ENCODE measurements around the gene CPO. TPM values are rescaled to one million over a fixed set of nuclear protein-coding genes. Genes with fewer than 3 reads are reported as not detected.

CPO gene
- total RNA-seq, 1 donor from 2014 or later = not detected

GRCh38 chr2:206981739-206982340 is 42.5 kb downstream of the CPO start:
- peak; percentile 93 for TF ChIP-seq CTCF (conservative IDR thresholded peaks at IDR 0.05; ENCODE audit: low read depth, low read length)
- peak; percentile 10 for DNase-seq (ENCODE audit: low read depth)
- no peak overlapping the region for H3K4me3 ChIP-seq (ENCODE audit: low read depth, low read length)

GRCh38 chr2:206982360-206982955 is 43.1 kb downstream of the CPO start:
- no peak overlapping the region for H3K4me3 ChIP-seq (ENCODE audit: low read depth, low read length)
- no peak for DNase-seq (ENCODE audit: low read depth)
- no peak for TF ChIP-seq CTCF (conservative IDR thresholded peaks at IDR 0.05; ENCODE audit: low read depth, low read length)

- DNase-seq (ENCODE audit: low read depth) = no peak
- TF ChIP-seq CTCF (conservative IDR thresholded peaks at IDR 0.05; ENCODE audit: low read depth, low read length) = no peak
- H3K4me3 ChIP-seq (ENCODE audit: low read depth, low read length) = no peak overlapping the region
Measured at GRCh38 chr2:206983161-206983859, 44.0 kb downstream of the CPO start.

- no peak for TF ChIP-seq CTCF (conservative IDR thresholded peaks at IDR 0.05; ENCODE audit: low read depth, low read length)
- DNase-seq (ENCODE audit: low read depth) = no peak
- H3K4me3 ChIP-seq (ENCODE audit: low read depth, low read length) = no peak overlapping the region
Measured at GRCh38 chr2:206984206-206984605, 44.9 kb downstream of the CPO start.

GRCh38 chr2:206986943-206987342 is 47.6 kb downstream of the CPO start:
- no peak overlapping the region for H3K4me3 ChIP-seq (ENCODE audit: low read depth, low read length)
- no peak for DNase-seq (ENCODE audit: low read depth)
- no peak for TF ChIP-seq CTCF (conservative IDR thresholded peaks at IDR 0.05; ENCODE audit: low read depth, low read length)

GRCh38 chr2:206987810-206988209 is 48.5 kb downstream of the CPO start:
- H3K4me3 ChIP-seq (ENCODE audit: low read depth, low read length) = no peak overlapping the region
- DNase-seq (ENCODE audit: low read depth) = no peak
- no peak for TF ChIP-seq CTCF (conservative IDR thresholded peaks at IDR 0.05; ENCODE audit: low read depth, low read length)

Data from epithelial cell of proximal tubule (primary cell).